PC-3 (cell line): Measurements from ENCODE around the gene ARHGEF5. TPM values are rescaled to one million over a fixed set of nuclear protein-coding genes. Genes with fewer than 3 reads are reported as not detected.

Experiments
- ATAC-seq: fragments of 200-7000 bp; cut with Tn5 transposase; 2 replicates; pipeline ENCODE4 v1.9.1; 2020; ENCODE audit warnings: mild to moderate bottlenecking, moderate library complexity
- BruUV-seq: library from RNA; stranded (reverse); fragments of 400-500 nt; replicated peaks from 2 replicates; lab custom pipeline; 2021; lab: Mats Ljungman, UMichigan
- CTCF ChIA-PET: fragments of 300-600 bp; sonication (Branson Sonifier 250); formaldehyde crosslinking; loops from one replicate; lab custom pipeline; 2022; ENCODE audit warnings: antibody characterized with exemption; lab: Charles Lee
- POLR2A ChIA-PET: fragments of 300-600 bp; sonication (Branson Sonifier 250); formaldehyde crosslinking; loops from one replicate; lab custom pipeline; 2022; ENCODE audit warnings: antibody characterized with exemption; ENCODE audit not compliant: unreplicated experiment; lab: Charles Lee
- DNase-seq: peaks from one replicate; pipeline ENCODE4 v3.0.0-alpha.2; 2015
- H2AFZ ChIP-seq: fragments of 300-600 bp; sonication (generic); 2 replicates; pipeline ENCODE4 v1.6.0; 2016; ENCODE audit warnings: antibody characterized with exemption, low read length
- H3F3A ChIP-seq: fragments of 300-600 bp; sonication (generic); one replicate; pipeline ENCODE4 v1.6.0; 2017; ENCODE audit warnings: antibody characterized with exemption, low read length, control low read depth, mild to moderate bottlenecking; ENCODE audit not compliant: unreplicated experiment
- H3K27ac ChIP-seq: fragments of 300-600 bp; sonication (generic); 2 replicates; pipeline ENCODE4 v1.5.1; 2016; ENCODE audit warnings: mild to moderate bottlenecking, low read length
- H3K27me3 ChIP-seq: fragments of 300-600 bp; sonication (generic); 2 replicates; pipeline ENCODE4 v1.6.1; 2016; ENCODE audit warnings: low read length, mixed read lengths
- H3K36me3 ChIP-seq: fragments of 300-600 bp; sonication (generic); 2 replicates; pipeline ENCODE4 v1.6.1; 2016; ENCODE audit warnings: low read depth, mixed run types, low read length, mixed read lengths
- H3K4me1 ChIP-seq: fragments of 300-600 bp; sonication (generic); 2 replicates; pipeline ENCODE4 v1.5.1; 2016; ENCODE audit warnings: low read length; ENCODE audit not compliant: insufficient read depth
- H3K4me2 ChIP-seq: fragments of 300-600 bp; sonication (generic); 2 replicates; pipeline ENCODE4 v1.6.0; 2016; ENCODE audit warnings: low read length
- H3K4me3 ChIP-seq: fragments of 300-600 bp; sonication (generic); 2 replicates; pipeline ENCODE4 v1.5.1; 2016; ENCODE audit warnings: mild to moderate bottlenecking, low read length, mixed read lengths
- H3K79me2 ChIP-seq: fragments of 300-600 bp; sonication (generic); 2 replicates; pipeline ENCODE4 v1.6.1; 2017; ENCODE audit warnings: low read length, mixed read lengths
- H3K9ac ChIP-seq: fragments of 300-600 bp; sonication (generic); 2 replicates; pipeline ENCODE4 v1.6.0; 2016; ENCODE audit warnings: mild to moderate bottlenecking, low read length
- H3K9me2 ChIP-seq: fragments of 300-600 bp; sonication (generic); replicated peaks from 2 replicates; pipeline ENCODE4 v1.6.1; 2016; ENCODE audit warnings: mixed run types, low read length, mixed read lengths
- H3K9me3 ChIP-seq: fragments of 300-600 bp; sonication (generic); 2 replicates; pipeline ENCODE4 v1.6.1; 2016; ENCODE audit warnings: low read length, mixed read lengths
- H4K20me1 ChIP-seq: fragments of 300-600 bp; sonication (generic); 2 replicates; pipeline ENCODE4 v1.6.1; 2016; ENCODE audit warnings: low read length, mixed read lengths
- EZH2 ChIP-seq: fragments of 300-600 bp; sonication (generic); IDR thresholded peaks from one replicate; pipeline ENCODE4 v1.6.1; 2017; ENCODE audit warnings: antibody characterized with exemption, mild to moderate bottlenecking, low read length; ENCODE audit not compliant: unreplicated experiment
- EZH2phosphoT487 ChIP-seq: fragments of 300-600 bp; sonication (generic); IDR thresholded peaks from 2 replicates; pipeline ENCODE4 v1.6.1; 2018; ENCODE audit warnings: mild to moderate bottlenecking, antibody characterized with exemption, low read length, borderline replicate concordance
- intact Hi-C: fragments of 100-400 bp; cut with micrococcal nuclease; formaldehyde crosslinking; loops from 2 replicates; pipeline ENCODE4 v1.9.0; 2023
- total RNA-seq: library from RNA; depleted of rRNA; stranded (reverse); fragments of >200 nt; gene quantifications from 2 replicates; pipeline ENCODE4 v1.2.3, GENCODE V29; 2014
- TF ChIP-seq, protein P1 (sequence below): fragments of 300-600 bp; sonication (generic); conservative IDR thresholded peaks from 2 replicates; pipeline ENCODE4 v1.5.1; 2017; ENCODE audit warnings: antibody characterized with exemption, low read depth, mild to moderate bottlenecking, low read length

ARHGEF5 gene
- total RNA-seq, 1 experiment from 2014 or later: 15.5 TPM

DNA sequence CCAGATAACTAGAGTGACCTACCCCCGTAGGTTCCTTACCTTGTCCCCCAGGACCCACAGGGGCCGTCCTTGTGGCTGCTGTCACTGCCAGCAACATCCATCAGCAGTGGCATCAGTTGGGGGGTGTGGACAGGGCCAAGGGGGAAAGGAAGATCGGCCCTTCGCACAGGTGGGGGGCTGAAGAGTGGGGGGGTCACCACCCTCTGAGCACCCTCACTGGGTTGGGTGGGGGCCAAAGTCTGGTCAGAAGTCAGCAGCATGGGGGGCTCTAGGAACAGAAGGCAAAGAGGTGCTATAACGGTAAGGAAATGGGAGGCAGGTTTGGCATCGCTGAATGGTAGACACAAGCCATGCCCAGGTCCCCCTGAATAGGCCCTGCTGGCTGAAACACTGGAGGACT, 43.7 kb downstream of the ARHGEF5 start:
- DNase-seq: no peak
- H3F3A ChIP-seq: no peaks in the 10 kb centered on the region
- no peaks in the 10 kb centered on the region for H3K9me2 ChIP-seq
- H3K27ac ChIP-seq: no peak overlapping the region
- no peak for TF ChIP-seq EZH2phosphoT487
- TF ChIP-seq, protein P1, sequence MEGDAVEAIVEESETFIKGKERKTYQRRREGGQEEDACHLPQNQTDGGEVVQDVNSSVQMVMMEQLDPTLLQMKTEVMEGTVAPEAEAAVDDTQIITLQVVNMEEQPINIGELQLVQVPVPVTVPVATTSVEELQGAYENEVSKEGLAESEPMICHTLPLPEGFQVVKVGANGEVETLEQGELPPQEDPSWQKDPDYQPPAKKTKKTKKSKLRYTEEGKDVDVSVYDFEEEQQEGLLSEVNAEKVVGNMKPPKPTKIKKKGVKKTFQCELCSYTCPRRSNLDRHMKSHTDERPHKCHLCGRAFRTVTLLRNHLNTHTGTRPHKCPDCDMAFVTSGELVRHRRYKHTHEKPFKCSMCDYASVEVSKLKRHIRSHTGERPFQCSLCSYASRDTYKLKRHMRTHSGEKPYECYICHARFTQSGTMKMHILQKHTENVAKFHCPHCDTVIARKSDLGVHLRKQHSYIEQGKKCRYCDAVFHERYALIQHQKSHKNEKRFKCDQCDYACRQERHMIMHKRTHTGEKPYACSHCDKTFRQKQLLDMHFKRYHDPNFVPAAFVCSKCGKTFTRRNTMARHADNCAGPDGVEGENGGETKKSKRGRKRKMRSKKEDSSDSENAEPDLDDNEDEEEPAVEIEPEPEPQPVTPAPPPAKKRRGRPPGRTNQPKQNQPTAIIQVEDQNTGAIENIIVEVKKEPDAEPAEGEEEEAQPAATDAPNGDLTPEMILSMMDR: no peak
- TF ChIP-seq EZH2: no peak
- no peak for ATAC-seq
- BruUV-seq: no TSS peak
- H3K4me2 ChIP-seq: no peak overlapping the region
- H3K27me3 ChIP-seq: peaks cover 3% of the 10 kb centered on the region; the same call in 1 of the 2 replicates
- ChIA-PET POLR2A (no interaction called here), CTCF (no interaction called here)
- H3K9me3 ChIP-seq: no peaks in the 10 kb centered on the region
- H3K4me3 ChIP-seq: no peak overlapping the region
- H3K9ac ChIP-seq: no peak overlapping the region
- no peaks in the 10 kb centered on the region for H3K4me1 ChIP-seq
- intact Hi-C loops: no loop called here
- no peaks in the 10 kb centered on the region for H4K20me1 ChIP-seq
- H3K36me3 ChIP-seq: no peaks in the 10 kb centered on the region
- H3K79me2 ChIP-seq: no peaks in the 10 kb centered on the region
- no peak overlapping the region for H2AFZ ChIP-seq

DNA sequence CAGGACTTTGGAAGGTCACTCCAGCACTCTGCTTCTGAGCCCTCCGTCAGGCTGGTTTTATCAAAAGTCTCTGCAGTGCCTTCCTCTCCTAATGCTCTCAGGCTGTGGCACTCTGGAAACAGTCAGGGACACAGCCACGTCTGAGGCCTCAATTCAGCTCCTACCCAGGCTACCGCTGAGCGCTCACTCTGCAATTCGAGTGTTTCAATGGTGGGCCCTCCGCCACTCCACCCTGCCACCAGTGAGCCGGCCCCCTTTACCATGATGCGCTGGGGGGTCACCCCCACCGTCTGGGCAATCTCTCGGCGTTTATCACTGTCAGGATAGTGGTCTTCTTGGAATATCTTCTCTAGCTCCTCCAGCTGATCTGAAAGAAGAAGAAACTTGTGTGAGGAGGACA, 44.7 kb downstream of the ARHGEF5 start:
- Histone ChIP-seq H3K4me3 (no peak overlapping the region), H3K9me2 (no peaks in the 10 kb centered on the region), H3K27me3 (peaks cover 3% of the 10 kb centered on the region; the same call in 1 of the 2 replicates), H3F3A (no peaks in the 10 kb centered on the region), H3K27ac (no peak overlapping the region), H3K4me2 (no peak overlapping the region), H3K9ac (no peak overlapping the region), H3K79me2 (no peaks in the 10 kb centered on the region), H2AFZ (no peak overlapping the region), H3K4me1 (no peaks in the 10 kb centered on the region), H3K9me3 (no peaks in the 10 kb centered on the region), H3K36me3 (no peaks in the 10 kb centered on the region), H4K20me1 (no peaks in the 10 kb centered on the region)
- CTCF ChIA-PET: no interaction called here
- ATAC-seq (no peak), DNase-seq (no peak)
- POLR2A ChIA-PET: no interaction called here
- BruUV-seq: no TSS peak
- intact Hi-C loops: loop anchor here (5.0 kb wide), 1 partner anchor 37 kb away; no protein-coding TSS in a partner anchor
- no peak for TF ChIP-seq EZH2phosphoT487
- TF ChIP-seq EZH2: no peak
- TF ChIP-seq, protein P1: no peak

DNA sequence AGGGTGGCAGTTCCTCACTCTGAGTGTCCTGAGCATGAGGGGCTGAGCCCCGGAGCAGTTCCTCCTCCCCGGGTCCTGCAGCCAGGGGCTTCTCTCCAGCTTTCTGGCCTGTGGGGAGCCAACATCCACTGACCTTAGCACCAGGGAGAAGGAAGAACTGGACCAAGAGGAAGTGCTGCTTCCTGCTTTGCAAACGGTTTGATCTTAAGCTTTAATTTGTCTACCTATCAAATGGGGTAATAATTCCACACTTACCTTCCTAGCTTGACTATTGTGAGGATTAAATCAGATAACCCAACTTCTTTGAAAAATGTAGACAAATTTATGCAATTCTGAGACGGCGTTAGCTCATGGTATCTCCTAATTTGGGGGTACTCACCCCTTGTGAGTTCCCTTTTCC, 46.3 kb downstream of the ARHGEF5 start:
- H2AFZ ChIP-seq: no peak overlapping the region
- H3K4me2 ChIP-seq: no peak overlapping the region
- no peaks in the 10 kb centered on the region for H3F3A ChIP-seq
- DNase-seq (no peak), ATAC-seq (no peak)
- no peaks in the 10 kb centered on the region for H4K20me1 ChIP-seq
- H3K9me2 ChIP-seq: no peaks in the 10 kb centered on the region
- ChIA-PET POLR2A (no interaction called here), CTCF (no interaction called here)
- intact Hi-C loops: loop anchor here (5.0 kb wide), 1 partner anchor 36 kb away; no protein-coding TSS in a partner anchor
- no peaks in the 10 kb centered on the region for H3K79me2 ChIP-seq
- TF ChIP-seq EZH2phosphoT487 (no peak), EZH2 (no peak)
- TF ChIP-seq, protein P1: no peak
- BruUV-seq: no TSS peak
- H3K9ac ChIP-seq: no peak overlapping the region
- H3K4me3 ChIP-seq: no peak overlapping the region
- no peak overlapping the region for H3K27ac ChIP-seq
- no peaks in the 10 kb centered on the region for H3K9me3 ChIP-seq
- H3K4me1 ChIP-seq: no peaks in the 10 kb centered on the region
- H3K36me3 ChIP-seq: no peaks in the 10 kb centered on the region
- H3K27me3 ChIP-seq: peaks cover 3% of the 10 kb centered on the region; the same call in 1 of the 2 replicates
